Heart left ventricle (tissue), 16 donors: ENCODE results near the gene KRTAP10-1. TPM values are rescaled to one million over a fixed set of nuclear protein-coding genes. Genes with fewer than 3 reads are reported as not detected.

Experiments
- ATAC-seq, 4 donors: fragments of 200-7000 bp; cut with Tn5 transposase; one replicate each; pipeline ENCODE4 v1.9.1; 2020 to 2022; ENCODE audit warnings: moderate library complexity in 4 of 4, mild to moderate bottlenecking in 3 of 4, moderate number of reproducible peaks in 1 of 4
- DNase-seq, 5 donors: peaks; one replicate each; pipeline ENCODE4 v3.0.0-alpha.2; 2020
- H3K27ac ChIP-seq, 12 donors: fragments of 200-600 bp; sonication (generic) in 4 of 12; one replicate each; pipeline versions ENCODE4 v1.5.0 to v1.8.0; 2016 to 2022; ENCODE audit warnings: mild to moderate bottlenecking in 2 of 12
- H3K27me3 ChIP-seq, 9 donors: fragments of 200-600 bp; sonication (generic) in 2 of 9; one replicate each; pipeline versions ENCODE4 v1.5.1 to v1.8.0; 2016 to 2022; ENCODE audit warnings: mild to moderate bottlenecking in 3 of 9
- H3K36me3 ChIP-seq, 9 donors: fragments of 200-600 bp; sonication (generic) in 2 of 9; one replicate each; pipeline versions ENCODE4 v1.5.0 to v1.8.0; 2018 to 2022; ENCODE audit warnings: mild to moderate bottlenecking in 2 of 9
- H3K4me1 ChIP-seq, 12 donors: fragments of 200-600 bp; sonication (generic) in 4 of 12; one replicate each; pipeline versions ENCODE4 v1.5.0 to v1.8.0; 2016 to 2022; ENCODE audit warnings: mild to moderate bottlenecking in 3 of 12
- H3K4me3 ChIP-seq, 12 donors: fragments of 200-600 bp; sonication (generic) in 4 of 12; one replicate each; pipeline versions ENCODE4 v1.5.0 to v1.8.0; 2017 to 2022; ENCODE audit warnings: mild to moderate bottlenecking in 9 of 12, moderate library complexity in 4 of 12
- H3K9me3 ChIP-seq, 12 donors: fragments of 200-600 bp; sonication (generic) in 4 of 12; one replicate each; pipeline versions ENCODE4 v1.5.0 to v1.8.0; 2016 to 2022; ENCODE audit warnings: mild to moderate bottlenecking in 1 of 12
- CTCF ChIP-seq, 12 donors: fragments of 200-600 bp; sonication (generic) in 4 of 12; IDR thresholded peaks; one replicate each; pipeline versions ENCODE4 v1.5.0 to v1.8.0; 2018 to 2022; ENCODE audit warnings: antibody characterized with exemption in 12 of 12, mild to moderate bottlenecking in 5 of 12
- POLR2A ChIP-seq, 2 donors: fragments of 450-650 bp; IDR thresholded peaks; one replicate each; pipeline ENCODE4 v1.6.1; 2017; ENCODE audit warnings: antibody characterized with exemption in 2 of 2, mild to moderate bottlenecking in 2 of 2, moderate library complexity in 2 of 2
- WGBS, 4 donors: extraction: QIAGEN DNeasy Blood & Tissue Kit in 2 of 4; methylation state at CpG; one replicate each; pipeline versions ENCODE4 v1.1.5 to v1.1.7; 2013 to 2018; 5-methylcytosine and 5-hydroxymethylcytosine counted together
- intact Hi-C, 10 donors: fragments of 100-400 bp; cut with DNase I; formaldehyde crosslinking; loops; one replicate each; pipeline versions ENCODE4 v1.11.1 to v1.14.2; 2022
- polyA plus RNA-seq, 2 donors: library from polyadenylated mRNA; stranded (reverse); fragments of 200-250 nt; gene quantifications; one replicate each; pipeline ENCODE4 v1.2.3, GENCODE V29; 2013
- total RNA-seq, 9 donors: library from RNA; depleted of rRNA in 2 of 9; stranded (reverse); fragments of >200 nt in 2 of 9; fragmentation: NEBNext Ultra II Directional in 3 of 9; extraction: Animal tissue kit (Norgen Biotek cat#: 25700) in 3 of 9; gene quantifications; one replicate each; pipeline versions ENCODE4 v1.1.0 to v1.2.4, GENCODE V29; 2016 to 2023
- donor health status: ischemic (EF 13 %, LVEDD 7.1; RV severe dilation, severe dysfunction).
- donor health status: healthy with polysubstance abuse.
- donor health status: DM: no; HTN: yes; CAD: no.
- donor health status: DM: no; HTN: no; CAD: no.
- donor health status: ischemic (EF 25% LVEDD 6.9; RV normal size, moderate dysfunction).
- donor health status: ischemic (EF 25% LVEDD 5.7; RV mildly dilated, moderate dysfunction).
- donor health status: healthy.
- donor health status: DM: yes; HTN: yes; CAD: no.
- donor health status: ischemic (EF 35%, LVEDD 5.7; RV mildly dilated, moderate dysfunction).
- donor health status: nonischemic (EF 11% LVEDD 7.7; RV severe dilation, severe dysfunction).
- donor health status: DM: yes; HTN: yes; CAD: no.
- donor health status: PGD.
- donor health status: ischemic (EF 29% LVEDD 5.4; RV normal size, mild dysfunction).
- donor health status: nonischemic (EF 23%, LVEDD 6.1; RV moderate dilation, normal function).

KRTAP10-1 gene
- total and polyA plus RNA-seq, 11 donors, result not detected

- TF ChIP-seq CTCF (IDR thresholded peaks at IDR 0.05) (no peak), POLR2A (IDR thresholded peaks at IDR 0.05) (no peak)
- no peak overlapping the region for H3K4me3 ChIP-seq
- DNase-seq (peak in 1 of 5 donors; percentile 23), ATAC-seq (no peak)
- H3K9me3 ChIP-seq, result peaks cover 0 to 24% (median 3%) of the 10 kb centered on the region in 12 donors
- peaks cover 0 to 36% (median 9%) of the 10 kb centered on the region in 9 donors for H3K27me3 ChIP-seq
- H3K4me1 ChIP-seq, result no peaks in the 10 kb centered on the region
- WGBS, 4 donors, result 46 to 57% (median 52%) methylated on average over 28 to 30 of the region's 30 CpGs
- intact Hi-C loops, result no loop called here
- no peak overlapping the region for H3K27ac ChIP-seq
- no peaks in the 10 kb centered on the region for H3K36me3 ChIP-seq
These were observed 17.7 kb upstream of the KRTAP10-1 start for GRCh38 chr21:44557491-44558328.

GRCh38 chr21:44556879-44557278, 16.9 kb upstream of the KRTAP10-1 start:
- no peaks in the 10 kb centered on the region for H3K4me1 ChIP-seq
- H3K9me3 ChIP-seq, result peaks cover 0 to 19% (median 0%) of the 10 kb centered on the region in 12 donors
- intact Hi-C loops, result no loop called here
- WGBS, 4 donors, result 75 to 83% (median 78%) methylated on average over 9 of the region's 9 CpGs
- TF ChIP-seq POLR2A (IDR thresholded peaks at IDR 0.05), result no peak
- TF ChIP-seq CTCF (IDR thresholded peaks at IDR 0.05), result no peak
- DNase-seq (no peak), ATAC-seq (no peak)
- no peaks in the 10 kb centered on the region for H3K36me3 ChIP-seq
- no peak overlapping the region for H3K4me3 ChIP-seq
- H3K27ac ChIP-seq, result no peak overlapping the region
- peaks cover 0 to 40% (median 9%) of the 10 kb centered on the region in 9 donors for H3K27me3 ChIP-seq

- no peaks in the 10 kb centered on the region for H3K36me3 ChIP-seq
- intact Hi-C loops, result no loop called here
- peaks cover 0 to 44% (median 9%) of the 10 kb centered on the region in 9 donors for H3K27me3 ChIP-seq
- no peak overlapping the region for H3K4me3 ChIP-seq
- H3K9me3 ChIP-seq, result peaks cover 0 to 11% (median 0%) of the 10 kb centered on the region in 12 donors
- DNase-seq (peak in 1 of 5 donors; percentile 5), ATAC-seq (no peak)
- no peak for TF ChIP-seq POLR2A (IDR thresholded peaks at IDR 0.05)
- no peak for TF ChIP-seq CTCF (IDR thresholded peaks at IDR 0.05)
- H3K27ac ChIP-seq, result no peak overlapping the region
- no peaks in the 10 kb centered on the region for H3K4me1 ChIP-seq
- 75 to 81% (median 79%) methylated on average over 13 of the region's 13 CpGs for WGBS, 4 donors
These were observed 15.3 kb upstream of the KRTAP10-1 start for GRCh38 chr21:44555200-44555875.

GRCh38 chr21:44552681-44553080, 12.7 kb upstream of the KRTAP10-1 start:
- Histone ChIP-seq H3K36me3 (no peaks in the 10 kb centered on the region), H3K27me3 (peaks cover 0 to 60% (median 10%) of the 10 kb centered on the region in 9 donors), H3K4me1 (no peaks in the 10 kb centered on the region), H3K27ac (no peak overlapping the region), H3K4me3 (no peak overlapping the region), H3K9me3 (peaks cover 0 to 5% (median 0%) of the 10 kb centered on the region in 12 donors)
- TF ChIP-seq POLR2A (IDR thresholded peaks at IDR 0.05), result no peak
- no peak for TF ChIP-seq CTCF (IDR thresholded peaks at IDR 0.05)
- intact Hi-C loops, result no loop called here
- DNase-seq (peak in 1 of 5 donors; percentile 8), ATAC-seq (no peak)
- WGBS, 4 donors, result 61 to 69% (median 68%) methylated on average over 13 of the region's 13 CpGs
